BLaER1 (cell line): ENCODE measurements around the gene OR2A14.

Source experiments
- H3K27ac ChIP-seq: shearing (Covaris generic); formaldehyde crosslinking; 2 replicates; pipeline ENCODE4 v1.8.1; 2022
- H3K27me3 ChIP-seq: shearing (Covaris generic); formaldehyde crosslinking; 2 replicates; pipeline ENCODE4 v1.8.1; 2022
- H3K36me3 ChIP-seq: shearing (Covaris generic); formaldehyde crosslinking; 2 replicates; pipeline ENCODE4 v1.8.1; 2022
- H3K4me1 ChIP-seq: shearing (Covaris generic); formaldehyde crosslinking; 2 replicates; pipeline ENCODE4 v1.8.1; 2022
- H3K4me2 ChIP-seq: shearing (Covaris generic); formaldehyde crosslinking; 2 replicates; pipeline ENCODE4 v1.8.1; 2022
- H3K4me3 ChIP-seq: shearing (Covaris generic); formaldehyde crosslinking; 2 replicates; pipeline ENCODE4 v1.8.1; 2022
- H3K9ac ChIP-seq: shearing (Covaris generic); formaldehyde crosslinking; 2 replicates; pipeline ENCODE4 v1.8.1; 2022
- H3K9me3 ChIP-seq: shearing (Covaris generic); formaldehyde crosslinking; 2 replicates; pipeline ENCODE4 v1.8.1; 2022
- H4K20me1 ChIP-seq: shearing (Covaris generic); formaldehyde crosslinking; 2 replicates; pipeline ENCODE4 v1.8.1; 2022
- Cebpa-rat ChIP-seq: shearing (Covaris generic); IDR thresholded peaks from 2 replicates; pipeline ENCODE4 v1.8.1; 2022

Gene OR2A14, protein sequence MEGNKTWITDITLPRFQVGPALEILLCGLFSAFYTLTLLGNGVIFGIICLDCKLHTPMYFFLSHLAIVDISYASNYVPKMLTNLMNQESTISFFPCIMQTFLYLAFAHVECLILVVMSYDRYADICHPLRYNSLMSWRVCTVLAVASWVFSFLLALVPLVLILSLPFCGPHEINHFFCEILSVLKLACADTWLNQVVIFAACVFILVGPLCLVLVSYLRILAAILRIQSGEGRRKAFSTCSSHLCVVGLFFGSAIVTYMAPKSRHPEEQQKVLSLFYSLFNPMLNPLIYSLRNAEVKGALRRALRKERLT

DNA sequence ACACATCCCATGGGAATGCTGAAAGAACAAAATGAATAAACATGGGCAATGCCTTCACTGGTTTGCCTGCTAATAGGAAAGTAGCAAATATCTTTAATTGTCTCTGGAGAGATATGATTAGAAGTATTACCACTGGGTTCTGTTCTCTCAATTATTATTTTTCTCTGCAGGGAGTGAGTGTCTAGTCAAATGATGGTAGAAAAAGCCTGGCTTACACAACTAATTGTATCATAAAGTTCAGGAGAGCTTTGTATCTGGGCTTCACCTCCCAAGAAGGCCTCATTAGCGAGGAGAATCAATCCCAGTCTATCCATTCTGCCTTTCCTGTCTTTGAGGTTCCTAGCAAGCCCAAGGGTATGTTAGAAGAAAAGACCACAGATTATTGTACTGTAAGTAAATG, at the start of gene OR2A14:
TSS of gene OR2A14 (plus strand) at position 301 of the 400 bp plus-strand sequence. CDS start 5,937 bp downstream, outside the sequence.
- Histone ChIP-seq H3K4me2 (no peak within 1 kb of the TSS), H3K36me3 (no peaks in the 10 kb centered on the region), H3K27ac (no peak within 1 kb of the TSS), H3K9ac (no peak within 1 kb of the TSS), H3K27me3 (no peaks in the 10 kb centered on the region), H3K4me3 (no peak within 1 kb of the TSS), H3K4me1 (no peaks in the 10 kb centered on the region), H4K20me1 (no peaks in the 10 kb centered on the region), H3K9me3 (no peaks in the 10 kb centered on the region)
- no peak for TF ChIP-seq Cebpa-rat

DNA sequence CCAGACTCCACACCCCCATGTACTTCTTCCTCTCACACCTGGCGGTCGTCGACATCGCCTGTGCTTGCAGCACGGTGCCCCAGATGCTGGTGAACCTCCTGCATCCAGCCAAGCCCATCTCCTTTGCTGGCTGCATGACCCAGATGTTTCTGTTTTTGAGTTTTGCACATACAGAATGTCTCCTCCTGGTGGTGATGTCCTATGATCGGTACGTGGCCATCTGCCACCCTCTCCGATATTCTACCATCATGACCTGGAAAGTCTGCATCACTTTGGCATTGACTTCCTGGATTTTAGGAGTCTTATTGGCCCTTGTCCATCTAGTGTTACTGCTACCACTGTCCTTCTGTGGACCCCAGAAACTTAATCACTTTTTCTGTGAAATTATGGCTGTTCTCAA, 48.6 kb upstream of the OR2A14 start:
- Histone ChIP-seq H3K4me2 (no peak overlapping the region), H3K9ac (no peak overlapping the region), H3K27ac (no peak overlapping the region), H4K20me1 (no peaks in the 10 kb centered on the region), H3K4me1 (no peaks in the 10 kb centered on the region), H3K9me3 (no peaks in the 10 kb centered on the region), H3K4me3 (no peak overlapping the region), H3K27me3 (no peaks in the 10 kb centered on the region), H3K36me3 (no peaks in the 10 kb centered on the region)
- no peak for TF ChIP-seq Cebpa-rat

DNA sequence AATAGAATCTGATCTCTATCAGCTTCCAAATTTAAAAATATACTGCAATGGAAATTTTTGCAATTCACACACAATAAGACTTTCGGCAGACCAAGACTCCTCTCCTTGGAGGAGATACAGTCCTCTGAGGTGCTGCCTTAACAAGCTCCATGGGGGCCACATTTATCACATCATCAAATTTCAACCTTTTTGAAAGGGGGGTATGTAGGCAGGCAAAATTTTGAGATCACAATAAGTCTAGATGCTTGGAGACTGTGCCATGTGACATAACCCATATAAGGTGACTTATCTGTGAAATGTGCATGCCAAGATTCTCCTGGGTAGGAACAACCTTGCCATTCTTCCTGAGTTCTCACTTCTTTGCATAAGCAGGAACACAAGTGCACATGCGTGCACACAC, 37.0 kb upstream of the OR2A14 start, which contains the start of gene OR2A12:
TSS of gene OR2A12 (plus strand) at position 301 of the 400 bp plus-strand sequence. CDS start 8,830 bp downstream, outside the sequence.
- H3K4me1 ChIP-seq: no peaks in the 10 kb centered on the region
- no peaks in the 10 kb centered on the region for H3K9me3 ChIP-seq
- no peaks in the 10 kb centered on the region for H4K20me1 ChIP-seq
- H3K27ac ChIP-seq: no peak within 1 kb of the TSS
- no peaks in the 10 kb centered on the region for H3K27me3 ChIP-seq
- H3K9ac ChIP-seq: no peak within 1 kb of the TSS
- no peak within 1 kb of the TSS for H3K4me3 ChIP-seq
- no peaks in the 10 kb centered on the region for H3K36me3 ChIP-seq
- no peak within 1 kb of the TSS for H3K4me2 ChIP-seq
- no peak for TF ChIP-seq Cebpa-rat

DNA sequence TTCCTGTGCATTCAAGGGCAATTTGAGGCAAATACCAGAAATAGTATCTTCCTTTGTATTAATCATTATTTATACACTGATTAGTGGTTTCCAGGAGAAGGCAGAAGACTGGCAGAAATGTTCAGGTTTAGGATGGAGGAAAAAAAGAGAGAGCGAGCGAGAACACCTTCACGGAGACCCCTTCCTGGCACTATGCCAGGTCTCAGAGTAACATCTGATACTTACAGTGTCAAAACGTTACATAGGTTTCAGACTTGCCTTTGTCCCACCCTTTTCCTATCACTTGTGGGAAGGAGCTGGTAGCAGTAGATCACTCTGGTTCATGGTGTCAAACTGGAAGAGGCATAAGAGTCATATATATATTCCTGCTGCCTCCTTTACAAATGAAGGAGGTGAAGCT, 36.2 kb upstream of the OR2A14 start:
- Histone ChIP-seq H3K27ac (no peak overlapping the region), H3K9ac (no peak overlapping the region), H3K4me1 (no peaks in the 10 kb centered on the region), H3K4me3 (no peak overlapping the region), H4K20me1 (no peaks in the 10 kb centered on the region), H3K4me2 (no peak overlapping the region), H3K36me3 (no peaks in the 10 kb centered on the region), H3K27me3 (no peaks in the 10 kb centered on the region), H3K9me3 (no peaks in the 10 kb centered on the region)
- no peak for TF ChIP-seq Cebpa-rat

DNA sequence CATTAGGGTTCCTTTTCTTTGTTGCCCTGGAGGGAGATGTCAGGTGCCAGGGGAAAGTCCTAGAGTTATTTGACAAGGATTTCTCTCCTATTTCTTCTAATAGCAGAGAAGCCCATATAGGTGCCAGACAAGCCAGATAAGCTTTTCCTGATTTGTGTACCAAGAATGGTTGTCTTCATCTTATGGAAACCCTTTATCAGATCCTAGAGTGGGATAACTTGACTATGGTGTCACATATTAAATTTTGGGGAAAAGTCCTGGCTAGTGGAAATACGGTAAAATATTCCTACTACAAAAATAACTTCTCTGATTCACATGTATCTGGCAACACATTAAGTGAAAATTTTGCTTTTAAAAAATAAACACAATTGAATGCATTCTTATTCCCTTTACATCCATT, 35.7 kb upstream of the OR2A14 start:
- no peak overlapping the region for H3K4me2 ChIP-seq
- H3K4me1 ChIP-seq: no peaks in the 10 kb centered on the region
- no peaks in the 10 kb centered on the region for H3K36me3 ChIP-seq
- no peaks in the 10 kb centered on the region for H3K9me3 ChIP-seq
- H3K9ac ChIP-seq: no peak overlapping the region
- H4K20me1 ChIP-seq: no peaks in the 10 kb centered on the region
- H3K27me3 ChIP-seq: no peaks in the 10 kb centered on the region
- no peak overlapping the region for H3K27ac ChIP-seq
- no peak overlapping the region for H3K4me3 ChIP-seq
- TF ChIP-seq Cebpa-rat: no peak

DNA sequence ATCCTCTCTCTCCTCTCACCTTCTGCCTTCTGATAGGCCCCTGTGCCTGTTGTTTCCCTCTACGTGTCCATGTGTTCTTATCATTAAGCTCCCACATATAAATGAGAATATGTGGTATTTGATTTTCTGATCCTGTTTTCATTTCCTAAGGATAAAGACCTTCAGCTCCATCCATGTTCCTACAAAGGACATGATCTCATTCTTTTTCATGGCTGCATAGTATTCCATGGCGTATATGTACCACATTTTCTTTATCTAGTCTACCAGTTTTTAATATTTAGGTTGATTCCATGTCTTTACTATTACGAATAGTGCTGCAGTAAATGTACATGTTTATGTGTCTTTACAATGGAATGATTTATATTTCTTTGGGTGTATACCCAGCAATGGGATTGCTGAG, 32.3 kb upstream of the OR2A14 start:
- Histone ChIP-seq H3K4me1 (no peaks in the 10 kb centered on the region), H3K36me3 (no peaks in the 10 kb centered on the region), H3K27ac (no peak overlapping the region), H3K9ac (no peak overlapping the region), H3K9me3 (no peaks in the 10 kb centered on the region), H3K27me3 (no peaks in the 10 kb centered on the region), H4K20me1 (no peaks in the 10 kb centered on the region), H3K4me2 (no peak overlapping the region), H3K4me3 (no peak overlapping the region)
- no peak for TF ChIP-seq Cebpa-rat

DNA sequence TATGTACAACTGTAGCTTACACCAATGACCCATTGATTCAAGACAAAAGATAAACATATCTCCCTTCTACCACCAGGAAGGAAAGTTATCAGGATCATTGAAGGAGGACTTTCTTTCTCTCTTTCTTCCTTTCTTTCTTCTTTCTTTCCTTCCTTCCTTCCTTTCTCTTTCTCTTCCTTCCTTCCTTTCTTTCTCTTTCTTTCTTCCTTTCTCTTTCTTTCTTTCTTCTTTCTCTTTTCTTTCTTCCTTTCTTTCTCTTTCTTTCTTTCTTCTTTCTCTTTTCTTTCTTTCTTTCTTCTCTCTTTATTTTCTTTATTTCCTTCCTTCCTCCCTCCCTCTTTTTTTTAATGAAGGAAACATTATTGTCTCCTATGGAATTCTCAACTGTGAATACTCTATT, 24.2 kb upstream of the OR2A14 start:
- no peaks in the 10 kb centered on the region for H3K27me3 ChIP-seq
- no peak overlapping the region for H3K27ac ChIP-seq
- no peaks in the 10 kb centered on the region for H4K20me1 ChIP-seq
- no peak overlapping the region for H3K4me2 ChIP-seq
- no peaks in the 10 kb centered on the region for H3K4me1 ChIP-seq
- H3K36me3 ChIP-seq: no peaks in the 10 kb centered on the region
- no peak for TF ChIP-seq Cebpa-rat
- no peak overlapping the region for H3K9ac ChIP-seq
- H3K4me3 ChIP-seq: no peak overlapping the region
- no peaks in the 10 kb centered on the region for H3K9me3 ChIP-seq

DNA sequence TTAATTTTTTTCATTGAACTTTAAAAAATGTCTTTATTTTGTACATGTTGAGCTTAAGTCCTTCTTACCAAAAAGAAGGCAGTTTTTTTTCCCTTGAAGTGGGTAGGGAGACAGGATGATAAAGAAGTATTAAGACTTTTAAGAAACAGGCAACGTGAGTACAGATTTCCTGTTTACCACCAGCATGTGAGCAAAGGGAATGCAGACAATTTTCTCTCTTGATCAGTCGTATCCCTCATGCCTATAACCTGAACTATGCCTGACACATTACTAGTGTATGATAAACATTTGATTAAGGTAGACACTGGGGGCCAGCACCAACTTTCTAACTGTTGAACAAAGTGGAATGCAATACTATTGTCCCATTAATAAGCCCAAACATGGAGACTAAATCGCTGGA, 22.4 kb upstream of the OR2A14 start:
- H3K27ac ChIP-seq: no peak overlapping the region
- no peaks in the 10 kb centered on the region for H4K20me1 ChIP-seq
- H3K27me3 ChIP-seq: no peaks in the 10 kb centered on the region
- H3K9ac ChIP-seq: no peak overlapping the region
- no peaks in the 10 kb centered on the region for H3K36me3 ChIP-seq
- H3K4me3 ChIP-seq: no peak overlapping the region
- peaks cover 2% of the 10 kb centered on the region; the same call in 1 of the 2 replicates for H3K4me1 ChIP-seq
- no peak overlapping the region for H3K4me2 ChIP-seq
- no peaks in the 10 kb centered on the region for H3K9me3 ChIP-seq
- no peak for TF ChIP-seq Cebpa-rat

DNA sequence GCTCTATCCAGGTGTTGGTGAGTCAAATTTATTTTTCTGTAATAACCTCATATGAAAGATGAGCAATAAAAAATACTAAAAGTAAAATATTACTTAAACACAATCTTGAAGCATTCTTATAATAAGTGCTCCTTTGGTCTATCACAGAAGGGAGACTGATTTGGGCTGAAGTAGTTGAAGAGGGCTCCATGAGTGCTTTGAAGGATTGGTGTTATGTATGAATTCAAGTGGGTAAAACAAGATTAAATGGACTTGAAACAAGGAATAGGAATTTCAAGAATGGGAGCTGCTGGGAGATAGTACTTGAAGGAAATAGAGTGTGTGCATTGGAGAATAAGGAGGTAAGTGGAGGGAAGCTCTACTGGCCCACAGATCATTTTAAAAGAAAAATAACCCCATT, 20.9 kb upstream of the OR2A14 start:
- H3K27ac ChIP-seq: no peak overlapping the region
- H3K4me2 ChIP-seq: no peak overlapping the region
- no peaks in the 10 kb centered on the region for H3K9me3 ChIP-seq
- no peak overlapping the region for H3K4me3 ChIP-seq
- no peak for TF ChIP-seq Cebpa-rat
- H3K27me3 ChIP-seq: no peaks in the 10 kb centered on the region
- H3K9ac ChIP-seq: no peak overlapping the region
- no peaks in the 10 kb centered on the region for H3K36me3 ChIP-seq
- H3K4me1 ChIP-seq: peaks cover 5% of the 10 kb centered on the region; the same call in 1 of the 2 replicates
- no peaks in the 10 kb centered on the region for H4K20me1 ChIP-seq

DNA sequence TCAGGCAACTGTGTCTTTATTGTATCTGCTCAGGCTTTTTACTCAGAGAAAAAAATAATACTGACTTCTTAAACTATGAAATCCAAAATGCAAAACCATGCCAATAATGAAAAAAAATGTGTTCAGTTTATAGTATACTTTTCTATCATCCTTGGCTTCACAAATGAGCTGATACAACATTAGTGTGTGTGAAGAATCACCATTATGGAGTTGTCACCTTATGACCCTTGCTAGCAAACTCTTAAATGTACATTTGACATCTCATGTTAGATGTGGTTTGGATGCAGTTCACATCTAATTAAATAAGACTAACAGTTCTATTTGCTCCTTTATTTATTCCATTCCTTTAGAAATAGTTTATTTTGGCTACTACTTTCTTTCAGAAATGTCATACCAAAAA, 17.8 kb upstream of the OR2A14 start:
- Histone ChIP-seq H3K4me3 (no peak overlapping the region), H3K9me3 (no peaks in the 10 kb centered on the region), H3K9ac (no peak overlapping the region), H3K4me1 (peaks cover 5% of the 10 kb centered on the region; the same call in 1 of the 2 replicates), H3K4me2 (no peak overlapping the region), H4K20me1 (no peaks in the 10 kb centered on the region), H3K27me3 (no peaks in the 10 kb centered on the region), H3K27ac (no peak overlapping the region), H3K36me3 (no peaks in the 10 kb centered on the region)
- no peak for TF ChIP-seq Cebpa-rat
